Osteocyte (in vitro differentiated cells): Measurements from ENCODE around the gene ANP32A. TPM values are rescaled to one million over a fixed set of nuclear protein-coding genes. Genes with fewer than 3 reads are reported as not detected.

ENCODE experiments used
- DNase-seq: peaks from one replicate; pipeline ENCODE4 v3.0.0; 2021; ENCODE audit warnings: mixed read lengths; ENCODE audit not compliant: unreplicated experiment; ENCODE audit errors: extremely low spot score
- H3K27ac Mint-ChIP-seq: one replicate; pipeline ENCODE4 v1.8.0; 2021; ENCODE audit warnings: mild to moderate bottlenecking, mixed read lengths; ENCODE audit not compliant: unreplicated experiment
- H3K27me3 Mint-ChIP-seq: one replicate; pipeline ENCODE4 v1.8.0; 2021; ENCODE audit warnings: mixed read lengths; ENCODE audit not compliant: unreplicated experiment
- H3K36me3 Mint-ChIP-seq: one replicate; pipeline ENCODE4 v1.8.0; 2021; ENCODE audit warnings: mixed read lengths; ENCODE audit not compliant: unreplicated experiment
- H3K4me1 Mint-ChIP-seq: one replicate; pipeline ENCODE4 v1.8.0; 2021; ENCODE audit warnings: mixed read lengths; ENCODE audit not compliant: unreplicated experiment
- H3K4me3 Mint-ChIP-seq: one replicate; pipeline ENCODE4 v1.8.0; 2021; ENCODE audit warnings: mild to moderate bottlenecking, moderate library complexity, mixed read lengths; ENCODE audit not compliant: unreplicated experiment
- H3K9me3 Mint-ChIP-seq: one replicate; pipeline ENCODE4 v1.8.0; 2021; ENCODE audit warnings: mixed read lengths; ENCODE audit not compliant: unreplicated experiment
- total RNA-seq: library from RNA; stranded (reverse); gene quantifications from 2 replicates; pipeline ENCODE4 v1.2.1, GENCODE V29; 2021
- TF ChIP-seq, protein P1 (sequence below): fragments of 200-600 bp; sonication (generic); IDR thresholded peaks from 2 replicates; pipeline ENCODE4 v1.5.0; 2021; ENCODE audit warnings: antibody characterized with exemption, mild to moderate bottlenecking, moderate library complexity

ANP32A gene
- total RNA-seq, 1 donor from 2014 or later = 155 TPM

DNA sequence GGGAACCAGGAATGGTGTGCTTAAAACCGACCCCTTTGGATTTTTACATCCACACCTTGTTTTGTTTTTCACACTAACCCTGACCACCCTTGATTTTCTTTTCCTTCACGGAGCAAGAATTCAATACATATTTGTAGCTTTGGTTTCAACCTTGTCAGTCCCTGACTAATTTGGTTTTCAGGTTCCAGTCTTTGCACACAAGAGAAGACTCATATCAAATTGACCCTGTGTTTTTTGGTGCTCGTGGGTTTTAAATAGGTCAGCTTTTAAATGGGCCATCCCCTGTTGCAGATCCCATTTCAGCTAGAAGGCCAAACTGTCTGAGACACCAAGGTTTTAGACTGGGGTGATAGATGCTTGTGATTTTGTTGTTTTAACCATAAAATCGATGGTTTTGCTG lies 26.4 kb downstream of the ANP32A start:
- Mint-ChIP-seq H3K4me3 (no peak overlapping the region), H3K36me3 (peaks cover 10% of the 10 kb centered on the region), H3K9me3 (no peaks in the 10 kb centered on the region), H3K27ac (peak overlapping the region; percentile 70), H3K27me3 (no peaks in the 10 kb centered on the region), H3K4me1 (peaks cover 64% of the 10 kb centered on the region)
- DNase-seq = no peak
- TF ChIP-seq, protein P1, sequence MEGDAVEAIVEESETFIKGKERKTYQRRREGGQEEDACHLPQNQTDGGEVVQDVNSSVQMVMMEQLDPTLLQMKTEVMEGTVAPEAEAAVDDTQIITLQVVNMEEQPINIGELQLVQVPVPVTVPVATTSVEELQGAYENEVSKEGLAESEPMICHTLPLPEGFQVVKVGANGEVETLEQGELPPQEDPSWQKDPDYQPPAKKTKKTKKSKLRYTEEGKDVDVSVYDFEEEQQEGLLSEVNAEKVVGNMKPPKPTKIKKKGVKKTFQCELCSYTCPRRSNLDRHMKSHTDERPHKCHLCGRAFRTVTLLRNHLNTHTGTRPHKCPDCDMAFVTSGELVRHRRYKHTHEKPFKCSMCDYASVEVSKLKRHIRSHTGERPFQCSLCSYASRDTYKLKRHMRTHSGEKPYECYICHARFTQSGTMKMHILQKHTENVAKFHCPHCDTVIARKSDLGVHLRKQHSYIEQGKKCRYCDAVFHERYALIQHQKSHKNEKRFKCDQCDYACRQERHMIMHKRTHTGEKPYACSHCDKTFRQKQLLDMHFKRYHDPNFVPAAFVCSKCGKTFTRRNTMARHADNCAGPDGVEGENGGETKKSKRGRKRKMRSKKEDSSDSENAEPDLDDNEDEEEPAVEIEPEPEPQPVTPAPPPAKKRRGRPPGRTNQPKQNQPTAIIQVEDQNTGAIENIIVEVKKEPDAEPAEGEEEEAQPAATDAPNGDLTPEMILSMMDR = no peak

DNA sequence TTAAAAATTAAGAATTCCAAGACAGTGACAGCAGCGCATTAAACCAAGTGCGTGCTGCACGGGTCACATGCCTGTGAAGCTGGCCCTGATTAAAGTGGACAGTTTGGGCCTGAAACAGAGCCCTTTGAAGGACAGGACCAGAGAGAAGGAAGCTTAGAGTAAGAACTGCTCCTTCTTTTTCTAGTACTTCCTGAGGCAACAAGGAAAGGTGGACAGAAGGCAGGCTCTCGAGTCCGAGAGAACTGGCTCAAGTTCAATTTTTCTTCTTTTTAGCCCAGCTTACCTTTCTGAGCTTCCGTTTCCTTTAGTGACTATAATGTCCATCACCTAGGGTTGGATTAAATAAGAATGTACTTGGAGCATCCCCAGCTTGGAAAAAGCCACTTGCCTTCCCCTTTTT lies 26.9 kb downstream of the ANP32A start:
- no peaks in the 10 kb centered on the region for H3K9me3 Mint-ChIP-seq
- H3K27me3 Mint-ChIP-seq = no peaks in the 10 kb centered on the region
- peaks cover 68% of the 10 kb centered on the region for H3K4me1 Mint-ChIP-seq
- TF ChIP-seq, protein P1 = no peak
- DNase-seq = no peak
- H3K36me3 Mint-ChIP-seq = peaks cover 10% of the 10 kb centered on the region
- no peak overlapping the region for H3K27ac Mint-ChIP-seq
- H3K4me3 Mint-ChIP-seq = no peak overlapping the region

DNA sequence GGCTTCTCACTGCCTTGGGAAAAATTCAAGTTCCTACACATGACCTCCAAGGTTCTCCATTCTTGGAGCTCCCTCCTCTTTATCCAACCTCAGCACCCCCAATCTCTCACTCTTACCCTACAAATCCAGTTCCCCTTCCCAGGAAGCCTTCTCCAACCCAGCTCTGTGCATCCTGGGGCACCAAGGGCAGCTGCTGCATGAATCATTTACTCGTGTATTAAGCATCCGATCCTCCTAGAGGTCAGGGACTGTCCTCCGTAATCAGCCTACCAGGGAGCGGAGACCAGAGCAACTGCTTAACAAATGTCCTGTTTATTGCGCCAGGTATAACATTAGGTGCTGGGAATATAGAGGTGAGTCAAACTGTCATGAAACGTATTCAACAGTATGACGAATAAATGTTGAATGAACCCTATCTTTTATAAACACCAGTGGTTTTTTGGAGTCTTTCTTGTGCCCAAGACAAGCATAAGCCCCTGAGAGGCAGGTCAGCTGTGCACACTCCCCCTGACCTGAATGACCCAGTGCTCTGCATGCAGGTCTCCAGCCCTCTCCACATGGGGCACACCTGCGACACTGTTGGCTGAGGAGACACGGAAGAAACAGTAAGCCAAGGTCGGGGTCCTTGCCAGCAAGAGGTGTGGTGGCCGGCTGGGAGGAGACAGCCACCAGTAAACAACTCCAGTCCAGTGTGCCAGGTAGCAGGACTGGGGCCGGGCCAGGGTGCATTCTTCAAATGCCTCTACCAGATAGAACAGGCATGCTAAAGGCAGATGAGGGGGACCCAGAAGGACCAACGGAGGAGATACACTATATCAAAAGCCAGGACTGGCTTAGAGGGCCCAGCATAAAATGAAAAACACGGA lies 27.6 kb downstream of the ANP32A start:
- no peak for DNase-seq
- Mint-ChIP-seq H3K27me3 (no peaks in the 10 kb centered on the region), H3K36me3 (peaks cover 10% of the 10 kb centered on the region), H3K4me3 (no peak overlapping the region), H3K9me3 (no peaks in the 10 kb centered on the region), H3K4me1 (peaks cover 70% of the 10 kb centered on the region), H3K27ac (no peak overlapping the region)
- TF ChIP-seq, protein P1 = no peak

DNA sequence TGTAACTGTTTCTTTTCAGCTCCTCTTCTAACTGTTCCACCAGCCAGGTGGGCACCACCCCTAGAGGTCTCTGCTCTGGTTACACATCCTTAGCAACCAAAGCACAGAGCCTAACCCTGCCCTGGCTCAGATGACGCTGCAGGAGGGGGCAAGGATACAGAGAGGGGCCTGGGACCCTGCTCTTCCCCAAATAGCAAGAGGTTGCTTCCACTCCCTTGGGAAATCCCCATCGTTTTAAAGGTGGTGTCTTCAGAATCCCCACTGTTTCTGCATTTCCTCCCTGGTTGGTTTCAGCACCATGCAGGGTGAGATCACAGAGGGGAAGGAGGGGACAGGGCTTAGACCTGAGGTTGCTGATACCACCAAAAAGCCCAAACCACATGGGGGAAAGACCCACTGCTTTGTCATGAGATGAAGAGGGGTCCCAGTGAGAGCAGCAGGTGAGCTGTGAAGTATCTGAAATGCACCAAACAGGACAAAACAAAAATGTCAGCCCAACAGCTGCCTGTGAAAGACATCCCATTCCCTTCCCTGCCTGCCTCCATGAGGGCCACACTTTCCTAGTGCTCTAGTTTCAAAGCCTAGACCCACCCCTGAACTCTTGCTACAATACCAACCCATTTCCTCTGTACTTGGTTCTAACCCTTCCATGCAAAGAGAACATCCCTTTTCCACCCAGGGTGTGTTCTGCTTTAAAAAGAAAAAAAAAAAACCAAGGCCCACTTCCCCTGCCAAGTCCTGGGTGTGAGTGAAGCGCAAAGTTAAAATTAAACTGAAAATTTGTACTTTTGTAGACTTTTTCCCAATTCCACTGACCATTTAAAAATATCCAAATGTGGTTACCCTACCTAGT lies 29.0 kb downstream of the ANP32A start:
- Mint-ChIP-seq H3K4me1 (peaks cover 64% of the 10 kb centered on the region), H3K36me3 (peaks cover 18% of the 10 kb centered on the region), H3K4me3 (no peak overlapping the region), H3K9me3 (no peaks in the 10 kb centered on the region), H3K27me3 (no peaks in the 10 kb centered on the region), H3K27ac (peak overlapping the region; percentile 77)
- TF ChIP-seq, protein P1 = no peak
- DNase-seq = no peak

DNA sequence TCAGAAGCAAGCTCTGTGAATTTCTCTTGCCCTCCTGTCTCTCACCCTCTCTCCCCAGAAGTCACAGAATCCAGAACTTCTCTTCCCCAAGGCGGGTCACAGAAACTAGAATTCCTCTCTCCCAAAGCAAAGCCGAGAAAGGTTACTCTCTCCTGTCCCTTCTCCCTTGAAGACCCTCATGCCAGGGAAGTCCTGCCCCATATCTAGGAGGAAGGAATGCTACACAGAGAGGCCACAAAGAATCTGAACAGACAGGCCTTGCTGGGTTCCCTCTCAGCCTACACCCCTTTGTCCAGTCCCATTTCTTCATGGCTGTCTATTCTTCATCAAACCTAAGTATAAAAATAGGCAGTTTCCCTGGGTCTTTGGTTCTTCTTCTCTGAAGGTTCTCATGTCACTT lies 29.8 kb downstream of the ANP32A start:
- Mint-ChIP-seq H3K27ac (peak overlapping the region; percentile 77), H3K9me3 (no peaks in the 10 kb centered on the region), H3K36me3 (peaks cover 19% of the 10 kb centered on the region), H3K4me3 (no peak overlapping the region), H3K4me1 (peaks cover 61% of the 10 kb centered on the region), H3K27me3 (no peaks in the 10 kb centered on the region)
- DNase-seq = no peak
- TF ChIP-seq, protein P1 = no peak
